Transverse colon (tissue), 4 donors: Measurements from ENCODE around the gene TPPP3.
A peak's percentile ranks its signal among the peaks of the same experiment; 100 is the strongest.

ENCODE experiments used
- EP300 ChIP-seq: sonication (generic); formaldehyde crosslinking; IDR thresholded peaks from one replicate; pipeline ENCODE4 v1.6.1; 2017; ENCODE audit warnings: antibody characterized with exemption, low read depth
- POLR2A ChIP-seq: fragments of 450-650 bp; IDR thresholded peaks from one replicate; pipeline ENCODE4 v1.6.1; 2016; ENCODE audit warnings: antibody characterized with exemption, mild to moderate bottlenecking, moderate library complexity
- POLR2AphosphoS5 ChIP-seq, 3 donors: sonication (generic); formaldehyde crosslinking; IDR thresholded peaks; one replicate each; pipeline ENCODE4 v1.6.1; 2016; ENCODE audit warnings: antibody characterized with exemption in 3 of 3
- TF ChIP-seq, protein P1 (sequence below), 5 experiments: fragments of 200-600 bp in 3 of 5; fragments of 450-650 bp in 2 of 5; sonication (generic) in 3 of 5; IDR thresholded peaks; 1 replicate in 2 of 5; 2 replicates in 3 of 5; pipeline ENCODE4 v1.5.1; 2016 to 2017; ENCODE audit warnings: antibody characterized with exemption in 5 of 5, inconsistent platforms in 3 of 5, mild to moderate bottlenecking in 2 of 5, moderate library complexity in 1 of 5

DNA sequence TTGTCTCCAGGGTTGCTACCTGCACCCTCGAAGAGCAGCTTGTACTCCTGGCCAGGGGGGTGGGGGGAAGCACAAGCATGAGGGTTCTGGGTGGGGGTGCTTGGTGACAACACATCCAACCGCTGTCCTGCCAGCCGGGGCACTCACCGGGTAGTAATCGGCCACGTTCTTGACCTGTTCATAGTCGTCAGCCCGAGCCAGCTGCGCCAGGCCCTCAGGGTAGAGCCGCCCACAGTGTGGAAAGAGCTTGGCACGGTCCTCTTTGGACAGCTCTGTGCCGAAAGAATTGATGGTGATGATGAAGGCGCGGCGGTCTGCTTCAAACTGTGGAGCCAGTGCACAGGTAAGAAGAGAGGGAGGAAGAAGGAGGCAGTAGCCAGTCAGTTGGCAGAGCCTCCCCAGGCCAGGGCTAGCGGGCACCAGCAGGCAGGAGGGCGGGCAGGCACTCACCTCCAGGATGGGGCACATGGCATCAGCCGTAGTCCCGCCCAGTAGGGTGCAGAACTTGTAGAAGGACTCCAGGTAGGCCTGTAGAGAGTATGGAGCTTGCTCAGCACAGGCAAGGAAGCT is 45.6 kb upstream of the TPPP3 start:
- TF ChIP-seq, protein P1, sequence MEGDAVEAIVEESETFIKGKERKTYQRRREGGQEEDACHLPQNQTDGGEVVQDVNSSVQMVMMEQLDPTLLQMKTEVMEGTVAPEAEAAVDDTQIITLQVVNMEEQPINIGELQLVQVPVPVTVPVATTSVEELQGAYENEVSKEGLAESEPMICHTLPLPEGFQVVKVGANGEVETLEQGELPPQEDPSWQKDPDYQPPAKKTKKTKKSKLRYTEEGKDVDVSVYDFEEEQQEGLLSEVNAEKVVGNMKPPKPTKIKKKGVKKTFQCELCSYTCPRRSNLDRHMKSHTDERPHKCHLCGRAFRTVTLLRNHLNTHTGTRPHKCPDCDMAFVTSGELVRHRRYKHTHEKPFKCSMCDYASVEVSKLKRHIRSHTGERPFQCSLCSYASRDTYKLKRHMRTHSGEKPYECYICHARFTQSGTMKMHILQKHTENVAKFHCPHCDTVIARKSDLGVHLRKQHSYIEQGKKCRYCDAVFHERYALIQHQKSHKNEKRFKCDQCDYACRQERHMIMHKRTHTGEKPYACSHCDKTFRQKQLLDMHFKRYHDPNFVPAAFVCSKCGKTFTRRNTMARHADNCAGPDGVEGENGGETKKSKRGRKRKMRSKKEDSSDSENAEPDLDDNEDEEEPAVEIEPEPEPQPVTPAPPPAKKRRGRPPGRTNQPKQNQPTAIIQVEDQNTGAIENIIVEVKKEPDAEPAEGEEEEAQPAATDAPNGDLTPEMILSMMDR (IDR thresholded peaks at IDR 0.05) = no peak
- TF ChIP-seq EP300 (no peak), POLR2AphosphoS5 (IDR thresholded peaks at IDR 0.05) (peak in 1 of 3 donors; percentile 26), POLR2A (no peak)
